Fibroblast of gingiva (primary cell): ENCODE measurements around the gene DIP2C.
"Not testable (repeated sequence)": the region's sequence is repeated elsewhere in the genome, so short reads cannot be mapped to it uniquely, and the experiment has no call there.

Experiments
- DNase-seq: peaks from one replicate; pipeline ENCODE4 v3.0.0-alpha.2; 2011; ENCODE audit warnings: low read depth

Gene DIP2C

DNA sequence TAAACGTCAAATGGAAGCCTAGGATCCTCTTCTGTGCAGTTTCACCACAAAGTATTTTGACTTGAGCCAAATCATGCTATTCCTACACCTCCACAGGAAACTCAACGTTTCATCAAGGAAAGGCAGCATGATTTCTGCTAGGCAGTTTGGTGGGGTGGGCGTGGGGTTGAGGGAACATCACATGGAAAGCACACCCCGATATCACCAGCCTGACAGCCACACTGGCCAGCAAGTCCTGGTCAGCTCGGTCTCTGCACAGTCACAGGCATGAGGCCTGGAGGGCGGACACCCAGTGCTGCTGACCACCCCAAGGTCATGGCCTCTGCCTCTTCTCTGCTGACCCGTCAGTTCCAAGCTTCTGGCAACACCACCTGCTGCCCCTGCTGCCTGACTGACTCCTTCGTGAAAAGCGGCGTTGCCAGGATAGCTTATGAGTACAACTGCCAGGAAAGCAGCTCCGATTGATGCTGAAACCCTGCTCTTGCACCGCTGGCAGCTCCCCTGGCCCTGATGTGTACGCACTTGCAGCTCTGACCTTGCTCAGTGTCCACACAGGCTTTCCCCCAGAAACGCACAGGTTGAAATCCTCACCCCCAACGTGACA lies 171.5 kb downstream of the DIP2C start:
- DNase-seq: no peak

DNA sequence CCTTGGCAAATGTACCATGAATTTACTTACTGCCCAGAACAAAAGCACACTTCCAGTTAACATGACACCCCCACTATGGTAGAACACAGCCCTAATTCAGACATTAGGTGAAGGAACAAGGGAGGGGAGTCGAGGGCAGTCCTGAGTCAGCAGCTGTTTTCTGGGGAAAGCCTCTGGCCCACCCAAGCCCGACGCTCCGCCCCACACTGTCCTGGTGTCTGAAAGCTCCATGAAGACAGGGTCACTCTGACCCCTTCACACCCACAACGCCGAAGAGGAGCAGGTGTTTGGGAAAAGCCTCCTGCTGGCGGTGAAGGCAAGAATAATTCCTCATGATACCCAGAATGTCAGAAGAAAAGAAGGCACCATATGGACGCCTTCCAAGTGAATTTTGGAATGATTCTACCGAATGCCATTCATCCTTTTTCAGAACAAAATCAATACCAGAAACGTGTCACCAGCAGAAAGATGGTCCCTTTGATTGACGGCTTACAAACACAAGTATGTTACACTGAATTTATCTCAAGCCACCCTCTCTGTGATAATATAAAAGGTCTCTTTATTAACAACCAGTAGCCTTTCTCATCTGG lies 172.1 kb downstream of the DIP2C start:
- no peak for DNase-seq

GRCh38 chr10:516764-517163 lies 172.7 kb downstream of the DIP2C start:
- no peak for DNase-seq

DNA sequence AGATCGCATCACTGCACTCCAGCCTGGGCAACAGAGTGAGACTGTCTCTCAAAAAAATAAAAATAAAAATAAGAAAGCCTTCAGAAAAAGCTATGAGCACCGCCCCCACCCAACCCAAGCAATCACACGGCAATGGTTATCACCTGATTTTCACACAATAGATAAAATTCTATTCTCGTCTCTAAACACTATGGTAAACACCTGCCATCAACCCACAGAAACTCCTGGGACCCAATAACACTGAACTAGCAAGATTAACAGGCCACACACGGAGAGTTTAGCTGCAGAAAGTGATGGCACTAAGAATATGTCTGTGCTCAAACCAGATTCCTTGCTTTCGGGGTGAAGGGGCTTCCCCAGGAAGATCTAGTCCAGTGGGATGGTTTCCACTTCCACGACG lies 173.8 kb downstream of the DIP2C start:
- DNase-seq: no peak

- no peak for DNase-seq
Measured at GRCh38 chr10:514137-514671, 175.3 kb downstream of the DIP2C start.

DNA sequence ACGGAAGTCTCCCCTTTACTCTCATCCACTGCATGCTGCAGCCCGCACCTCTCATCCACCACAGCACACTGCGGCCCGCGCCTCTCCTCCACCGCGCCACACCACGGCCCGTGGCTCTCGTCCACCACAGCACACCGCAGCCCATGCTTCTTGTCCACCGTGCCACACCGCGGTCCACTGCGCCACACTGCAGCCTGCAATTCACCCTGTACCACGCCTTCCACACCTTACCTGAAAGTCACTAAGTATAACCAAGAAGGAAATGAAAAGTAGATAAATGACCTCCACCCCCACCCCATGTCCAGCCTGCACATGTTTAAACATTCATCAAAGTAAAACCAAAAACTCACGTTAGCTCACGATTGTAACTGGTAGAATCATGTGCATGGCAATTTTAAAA lies 176.1 kb downstream of the DIP2C start:
- DNase-seq: no peak

GRCh38 chr10:512661-513060 lies 176.8 kb downstream of the DIP2C start:
- DNase-seq: not testable (repeated sequence)

DNA sequence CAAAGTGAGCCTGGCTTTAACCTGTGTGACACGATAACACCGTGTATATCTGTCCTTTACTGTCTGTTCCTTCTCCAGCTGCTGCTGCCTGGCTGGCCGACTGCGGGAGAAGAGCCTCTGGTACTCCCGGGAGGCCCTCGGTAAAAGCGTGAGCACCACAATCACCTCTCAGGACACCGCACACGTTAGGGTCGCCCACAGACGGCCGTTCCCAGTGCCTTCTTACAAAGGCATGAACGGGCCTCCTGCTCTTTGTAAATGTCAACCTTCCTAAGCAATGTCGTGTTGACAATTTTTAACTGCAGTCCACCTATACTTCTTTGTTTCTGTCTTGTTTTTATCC lies 177.6 kb downstream of the DIP2C start:
- DNase-seq: no peak

DNA sequence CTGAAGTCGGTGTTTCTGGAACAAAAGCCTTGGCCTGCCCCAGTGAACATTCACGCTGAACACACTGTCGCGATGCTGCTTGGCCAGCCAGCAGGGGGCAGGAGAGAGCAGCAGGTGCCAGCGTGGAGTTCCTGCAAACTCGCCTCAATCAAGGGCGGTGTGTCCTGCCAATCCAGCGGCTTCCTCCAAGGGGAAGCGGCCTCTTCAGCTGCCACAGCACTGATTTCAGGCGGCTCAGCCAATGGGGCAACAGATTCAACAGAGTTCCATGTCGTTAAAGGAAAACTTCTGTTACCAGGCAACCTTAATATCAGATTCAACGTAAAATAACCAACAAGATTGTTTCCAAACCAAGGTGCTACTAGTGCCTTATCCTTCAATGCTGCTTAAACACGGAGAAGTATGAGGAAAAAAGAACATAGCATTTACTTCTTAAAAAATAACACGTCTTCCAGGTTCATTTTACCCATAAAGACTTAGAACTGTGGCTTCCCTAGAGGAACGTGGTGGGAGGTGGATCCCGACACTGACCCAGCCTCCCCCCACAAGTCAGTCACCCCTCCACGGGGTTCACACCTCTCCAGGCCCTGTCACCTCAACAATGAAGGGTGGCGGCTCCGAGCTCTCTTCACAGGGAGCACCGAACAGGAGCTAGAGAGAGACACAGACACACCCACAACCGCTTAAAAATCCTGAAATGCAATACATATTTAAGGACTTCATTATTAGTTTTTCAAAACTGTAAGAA lies 178.2 kb downstream of the DIP2C start:
- peak; percentile 95 for DNase-seq

- peak; percentile 40 for DNase-seq
Measured at GRCh38 chr10:510415-510881, 179.0 kb downstream of the DIP2C start.

DNA sequence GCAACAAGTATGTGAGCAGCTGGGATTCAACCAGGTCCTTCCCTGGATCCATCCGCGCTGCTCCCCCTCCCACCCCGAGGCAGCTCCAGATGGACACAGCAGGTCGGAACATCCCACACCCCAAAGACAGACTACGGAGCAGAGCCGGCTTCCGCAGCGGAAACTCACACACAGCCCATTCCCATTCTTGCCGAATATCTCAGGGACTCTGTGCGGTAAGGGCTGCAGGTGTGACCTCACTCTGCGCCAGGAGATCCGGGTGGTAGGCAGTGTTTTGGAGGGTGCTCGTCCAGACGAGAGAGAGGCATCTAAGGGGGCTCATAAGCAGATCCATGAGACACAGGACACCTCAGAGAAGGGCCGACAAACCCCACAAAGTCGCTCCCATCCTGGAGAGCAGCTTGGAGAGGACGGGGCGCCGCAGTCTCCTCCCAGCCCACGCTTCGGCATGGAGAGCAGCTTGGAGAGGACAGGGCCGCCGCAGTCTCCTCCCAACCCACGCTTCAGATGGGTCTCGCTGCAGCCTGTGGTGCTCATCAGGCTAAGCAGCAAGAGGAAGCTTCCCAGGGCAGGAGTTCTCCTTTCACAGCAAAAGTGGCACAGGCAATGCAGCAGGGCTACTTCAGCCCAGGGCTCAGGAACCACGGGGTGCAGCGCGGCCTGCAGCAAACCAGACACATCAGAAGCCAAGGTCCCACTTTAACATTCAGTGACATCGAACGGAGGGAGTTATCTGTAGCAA lies 179.9 kb downstream of the DIP2C start:
- DNase-seq: no peak

DNA sequence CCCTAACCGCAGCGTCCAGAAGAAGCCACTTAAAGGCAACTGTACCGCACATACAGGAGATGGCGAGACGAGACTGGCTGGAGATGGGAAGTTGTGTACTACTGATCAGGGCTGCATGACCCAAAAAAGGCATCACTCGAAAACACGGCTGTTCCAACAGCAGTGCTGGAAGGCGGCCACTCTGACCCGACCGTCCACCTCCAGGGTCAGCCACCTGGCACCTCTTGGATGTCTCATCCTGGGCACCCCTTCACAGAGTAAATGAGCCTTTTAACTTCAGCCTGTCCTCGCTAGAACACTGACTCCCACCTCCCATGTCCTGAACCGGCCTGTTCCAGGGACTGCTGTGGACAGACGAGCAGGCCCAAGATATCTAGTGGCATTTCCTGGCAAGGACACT lies 180.7 kb downstream of the DIP2C start:
- DNase-seq: no peak

DNA sequence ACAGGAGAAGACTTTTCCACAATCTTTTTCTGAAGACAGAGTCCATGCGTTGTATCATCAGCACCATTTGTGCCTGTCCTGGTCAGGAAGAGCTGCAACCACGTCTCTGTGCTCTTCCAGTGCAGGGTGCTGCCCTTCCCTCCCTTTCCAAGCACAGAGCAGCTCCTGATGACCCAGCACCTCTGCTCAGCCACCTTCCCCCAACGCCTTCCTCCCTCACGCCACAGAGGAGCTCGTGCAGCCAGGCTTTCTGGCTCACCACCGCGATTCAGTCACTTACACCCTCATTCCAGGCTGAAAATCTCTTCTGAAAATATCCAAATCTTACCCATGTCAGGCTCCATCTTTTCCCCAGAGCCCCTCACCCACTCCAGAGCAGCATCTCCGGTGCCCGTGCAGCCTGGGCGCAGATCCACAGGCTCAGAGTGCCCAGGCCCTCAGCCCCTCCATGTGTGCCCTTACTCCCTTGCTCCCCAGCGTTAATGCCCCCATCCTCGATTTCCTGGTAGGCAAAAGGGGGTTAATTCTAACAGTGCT lies 181.5 kb downstream of the DIP2C start:
- no peak for DNase-seq

DNA sequence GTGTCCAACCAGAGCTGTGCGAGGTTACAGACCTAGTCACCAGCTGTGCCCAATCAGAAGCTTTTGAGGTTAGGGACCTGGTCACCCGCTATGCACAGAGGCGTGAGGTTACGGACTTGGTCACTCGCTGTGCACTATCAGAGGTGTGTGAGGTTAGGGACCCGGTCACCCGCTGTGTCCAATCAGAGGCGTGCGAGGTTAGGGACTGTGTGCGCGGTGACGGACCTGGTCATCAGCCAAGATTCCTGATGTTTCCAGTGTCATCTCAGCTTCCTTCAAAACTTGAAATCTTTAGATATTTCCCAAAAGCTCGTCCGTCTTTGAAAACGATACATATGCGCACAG lies 182.1 kb downstream of the DIP2C start:
- no peak for DNase-seq

GRCh38 chr10:506451-507354 lies 182.8 kb downstream of the DIP2C start:
- DNase-seq: no peak

GRCh38 chr10:505419-505818 lies 184.0 kb downstream of the DIP2C start:
- no peak for DNase-seq

GRCh38 chr10:504806-505205 lies 184.7 kb downstream of the DIP2C start:
- DNase-seq: no peak

GRCh38 chr10:504121-504611 lies 185.3 kb downstream of the DIP2C start:
- no peak for DNase-seq

GRCh38 chr10:501596-501995 lies 187.9 kb downstream of the DIP2C start:
- no peak for DNase-seq

DNA sequence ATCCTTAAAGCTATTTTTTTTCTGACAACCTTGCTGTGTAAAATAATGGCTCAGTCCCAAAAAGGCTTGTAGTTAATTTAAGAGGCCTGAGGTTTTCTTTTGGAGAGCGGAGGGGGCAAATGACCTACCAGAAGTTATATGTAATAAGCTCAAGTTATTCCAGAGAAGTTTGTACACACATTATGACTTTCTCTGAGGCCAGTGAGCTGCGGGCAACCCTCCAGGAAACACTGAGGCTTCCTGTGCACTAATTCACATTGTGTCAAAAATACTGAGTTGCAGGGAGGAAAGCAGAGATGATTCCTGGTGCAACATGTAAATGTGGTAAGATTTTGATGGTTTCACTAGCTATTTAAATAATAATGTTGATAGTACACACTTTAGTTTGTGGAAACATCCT lies 188.6 kb downstream of the DIP2C start:
- DNase-seq: peak; percentile 26

GRCh38 chr10:499991-500390 lies 189.5 kb downstream of the DIP2C start:
- DNase-seq: no peak
